DOHH2 (cell line): Measurements from ENCODE around the gene PLEKHG2.

Experiments
- EZH2phosphoT487 ChIP-seq: fragments of 200-600 bp; sonication (generic); IDR thresholded peaks from 2 replicates; pipeline ENCODE4 v1.6.1; 2017; ENCODE audit warnings: borderline replicate concordance, mild to moderate bottlenecking, antibody characterized with exemption, low read length, moderate library complexity, mixed read lengths
- TF ChIP-seq, protein P1 (sequence below): fragments of 200-600 bp; sonication (generic); IDR thresholded peaks from one replicate; pipeline ENCODE4 v1.5.1; 2014; ENCODE audit warnings: antibody characterized with exemption, mild to moderate bottlenecking, low read depth, low read length; ENCODE audit not compliant: poor library complexity, severe bottlenecking

DNA sequence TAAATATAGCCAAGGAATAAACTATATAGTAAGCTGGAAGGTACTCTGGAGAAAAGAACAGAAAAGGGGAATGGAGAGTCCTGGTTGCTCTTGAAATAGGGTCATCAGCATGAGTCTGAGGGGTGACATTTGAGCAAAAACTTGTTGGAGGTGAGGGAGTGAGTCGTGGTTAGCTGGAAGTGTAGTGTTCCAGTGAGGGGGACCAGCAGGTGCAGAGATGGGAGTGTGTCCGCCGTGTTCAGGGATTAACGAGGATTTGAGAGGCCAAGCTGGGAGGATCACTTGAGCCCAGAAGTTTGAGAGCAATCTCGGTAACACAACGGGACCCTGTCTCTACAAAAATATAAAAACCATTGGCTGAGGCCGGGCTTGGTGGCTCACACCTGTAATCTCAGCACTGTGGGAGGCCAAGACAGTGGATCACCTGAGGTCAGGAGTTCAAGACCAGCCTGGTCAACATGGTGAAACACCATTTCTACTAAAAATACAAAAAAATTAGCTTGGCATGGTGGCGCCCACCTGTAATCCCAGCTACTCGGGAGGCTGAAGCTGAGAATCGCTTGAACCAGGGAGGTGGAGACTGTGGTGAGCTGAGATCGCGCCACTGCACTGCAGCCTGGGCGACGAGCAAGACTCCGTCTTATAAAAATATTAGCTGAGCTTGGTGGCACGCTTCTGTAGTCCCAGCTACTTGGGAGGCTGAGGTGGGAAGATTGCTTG, 34.1 kb downstream of the PLEKHG2 start:
- TF ChIP-seq, protein P1, sequence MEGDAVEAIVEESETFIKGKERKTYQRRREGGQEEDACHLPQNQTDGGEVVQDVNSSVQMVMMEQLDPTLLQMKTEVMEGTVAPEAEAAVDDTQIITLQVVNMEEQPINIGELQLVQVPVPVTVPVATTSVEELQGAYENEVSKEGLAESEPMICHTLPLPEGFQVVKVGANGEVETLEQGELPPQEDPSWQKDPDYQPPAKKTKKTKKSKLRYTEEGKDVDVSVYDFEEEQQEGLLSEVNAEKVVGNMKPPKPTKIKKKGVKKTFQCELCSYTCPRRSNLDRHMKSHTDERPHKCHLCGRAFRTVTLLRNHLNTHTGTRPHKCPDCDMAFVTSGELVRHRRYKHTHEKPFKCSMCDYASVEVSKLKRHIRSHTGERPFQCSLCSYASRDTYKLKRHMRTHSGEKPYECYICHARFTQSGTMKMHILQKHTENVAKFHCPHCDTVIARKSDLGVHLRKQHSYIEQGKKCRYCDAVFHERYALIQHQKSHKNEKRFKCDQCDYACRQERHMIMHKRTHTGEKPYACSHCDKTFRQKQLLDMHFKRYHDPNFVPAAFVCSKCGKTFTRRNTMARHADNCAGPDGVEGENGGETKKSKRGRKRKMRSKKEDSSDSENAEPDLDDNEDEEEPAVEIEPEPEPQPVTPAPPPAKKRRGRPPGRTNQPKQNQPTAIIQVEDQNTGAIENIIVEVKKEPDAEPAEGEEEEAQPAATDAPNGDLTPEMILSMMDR, result no peak
- no peak for TF ChIP-seq EZH2phosphoT487
